Head of caudate nucleus (tissue), 42 donors: ENCODE data around the gene HECW1.
"Not testable (repeated sequence)": the region's sequence is repeated elsewhere in the genome, so short reads cannot be mapped to it uniquely, and the experiment has no call there.

Experiments
- DNase-seq, 42 donors: peaks; one replicate each; pipeline versions ENCODE4 v3.0.0 to v3.0.0-alpha.2; 2020 to 2021; ENCODE audit warnings: mixed read lengths in 7 of 42
- intact Hi-C: fragments of 100-400 bp; cut with DNase I; formaldehyde crosslinking; loops from one replicate; pipeline ENCODE4 v1.15.0; 2022

Gene HECW1

GRCh38 chr7:43590862-43591557 is 478.6 kb downstream of the HECW1 start:
- intact Hi-C loops: no loop called here
- no peak for DNase-seq

GRCh38 chr7:43591558-43592180 is 479.2 kb downstream of the HECW1 start:
- intact Hi-C loops: no loop called here
- no peak for DNase-seq

GRCh38 chr7:43592326-43592725 is 479.9 kb downstream of the HECW1 start:
- no peak for DNase-seq
- intact Hi-C loops: no loop called here

GRCh38 chr7:43593010-43593409 is 480.6 kb downstream of the HECW1 start:
- intact Hi-C loops: no loop called here

GRCh38 chr7:43594020-43594419 is 481.6 kb downstream of the HECW1 start:
- no peak for DNase-seq
- intact Hi-C loops: no loop called here

More at GRCh38 chr7:43593010-43593409, 480.6 kb downstream of the HECW1 start:
- no peak for DNase-seq

GRCh38 chr7:43596426-43596825 is 484.0 kb downstream of the HECW1 start:
- intact Hi-C loops, DNase-seq: not testable (repeated sequence)

- no peak for DNase-seq
- intact Hi-C loops: no loop called here
Measured at GRCh38 chr7:43600056-43600455, 487.6 kb downstream of the HECW1 start.

GRCh38 chr7:43602256-43602655 is 489.8 kb downstream of the HECW1 start:
- no peak for DNase-seq
- intact Hi-C loops: no loop called here

GRCh38 chr7:43604251-43604650 is 491.8 kb downstream of the HECW1 start:
- intact Hi-C loops: no loop called here
- no peak for DNase-seq

GRCh38 chr7:43609097-43609496 is 496.6 kb downstream of the HECW1 start:
- DNase-seq: no peak
- intact Hi-C loops: no loop called here

- intact Hi-C loops: no loop called here
Measured at GRCh38 chr7:43612128-43612527, 499.7 kb downstream of the HECW1 start.

GRCh38 chr7:43612599-43613589 is 500.4 kb downstream of the HECW1 start:
- intact Hi-C loops: no loop called here
- peak in 1 of 42 donors; percentile 8 for DNase-seq

More at GRCh38 chr7:43612128-43612527, 499.7 kb downstream of the HECW1 start:
- DNase-seq: no peak
